Epithelial cell of proximal tubule (primary cell): ENCODE measurements around the gene ZMIZ1. TPM values are rescaled to one million over a fixed set of nuclear protein-coding genes. Genes with fewer than 3 reads are reported as not detected.

ENCODE experiments used
- DNase-seq: peaks from one replicate; pipeline ENCODE4 v3.0.0-alpha.2; 2011; ENCODE audit warnings: low read depth
- H3K4me3 ChIP-seq: 2 replicates; pipeline ENCODE4 v1.5.1; 2011; ENCODE audit warnings: low read depth, mild to moderate bottlenecking, low read length
- CTCF ChIP-seq: conservative IDR thresholded peaks from 2 replicates; pipeline ENCODE4 v1.5.1; 2012; ENCODE audit warnings: low read depth, mild to moderate bottlenecking, low read length
- total RNA-seq: library from RNA; depleted of rRNA; stranded (reverse); fragments of >200 nt; gene quantifications from 2 replicates; pipeline ENCODE4 v1.2.3, GENCODE V29; 2015

The ZMIZ1 gene
- total RNA-seq, 1 donor from 2014 or later = 21.4 TPM

- DNase-seq = no peak
- H3K4me3 ChIP-seq = peak overlapping the region; percentile 99
- TF ChIP-seq CTCF = peak; percentile 12
Measured at GRCh38 chr10:79068203-79068561, 584 bp upstream of the ZMIZ1 start.

- no peak for DNase-seq
- H3K4me3 ChIP-seq = peak overlapping the region; percentile 99
- TF ChIP-seq CTCF = no peak
Measured at GRCh38 chr10:79069325-79070080, 737 bp downstream of the ZMIZ1 start.

GRCh38 chr10:79070081-79070605 lies 1.4 kb downstream of the ZMIZ1 start:
- H3K4me3 ChIP-seq = peak overlapping the region; percentile 99
- TF ChIP-seq CTCF = no peak
- DNase-seq = no peak

- TF ChIP-seq CTCF = peak; percentile 3
- DNase-seq = no peak
Measured at GRCh38 chr10:79070606-79071395, 2.0 kb downstream of the ZMIZ1 start.

GRCh38 chr10:79071396-79071923 lies 2.7 kb downstream of the ZMIZ1 start:
- TF ChIP-seq CTCF = no peak
- DNase-seq = no peak
- H3K4me3 ChIP-seq = peak overlapping the region; percentile 99

More at GRCh38 chr10:79070606-79071395, 2.0 kb downstream of the ZMIZ1 start:
- peak overlapping the region; percentile 99 for H3K4me3 ChIP-seq

- no peak for DNase-seq
- TF ChIP-seq CTCF = no peak
- peak overlapping the region; percentile 99 for H3K4me3 ChIP-seq
Measured at GRCh38 chr10:79072041-79072441, 3.3 kb downstream of the ZMIZ1 start.
